ENCODE results near the gene DPP7.

- TF ChIP-seq POLR2A (IDR thresholded peaks at IDR 0.05) (no peak), CTCF (IDR thresholded peaks at IDR 0.05) (no peak)
Measured at GRCh38 chr9:137129456-137130175, 15.1 kb upstream of the DPP7 start.
